ENCODE data around the gene KMT2E.
"Not testable (repeated sequence)": the region's sequence is repeated elsewhere in the genome, so short reads cannot be mapped to it uniquely, and the experiment has no call there.

Gene KMT2E

GRCh38 chr7:105013816-105014692 is at the start of gene KMT2E:
Gene KMT2E (plus strand): TSS chr7:105014205. CDS start chr7:105040953, 26,748 bp downstream.
- DNase-seq (ENCODE audit: low read depth in 2 of 2) = peak; percentile 84 to 88

- no peak for DNase-seq (ENCODE audit: low read depth in 2 of 2)
Observed at GRCh38 chr7:104964626-104965236, 49.3 kb upstream of the KMT2E start.

GRCh38 chr7:104966022-104966421 is 48.0 kb upstream of the KMT2E start:
- no peak for DNase-seq (ENCODE audit: low read depth in 2 of 2)

GRCh38 chr7:104967088-104967487 is 46.9 kb upstream of the KMT2E start:
- DNase-seq (ENCODE audit: low read depth in 2 of 2) = no peak

- no peak for DNase-seq (ENCODE audit: low read depth in 2 of 2)
Observed at GRCh38 chr7:104967595-104967994, 46.4 kb upstream of the KMT2E start.

GRCh38 chr7:104968648-104969047 is 45.4 kb upstream of the KMT2E start:
- DNase-seq (ENCODE audit: low read depth in 2 of 2) = no peak

- DNase-seq (ENCODE audit: low read depth in 2 of 2) = no peak
Observed at GRCh38 chr7:104969183-104969582, 44.8 kb upstream of the KMT2E start.

GRCh38 chr7:104971290-104972071 is 42.5 kb upstream of the KMT2E start:
- DNase-seq (ENCODE audit: low read depth in 2 of 2) = no peak

- DNase-seq (ENCODE audit: low read depth in 2 of 2) = no peak
Observed at GRCh38 chr7:104972500-104972899, 41.5 kb upstream of the KMT2E start.

GRCh38 chr7:104973227-104973626 is 40.8 kb upstream of the KMT2E start:
- DNase-seq (ENCODE audit: low read depth in 2 of 2) = no peak

GRCh38 chr7:104973909-104974415 is 40.0 kb upstream of the KMT2E start:
- no peak for DNase-seq (ENCODE audit: low read depth in 2 of 2)

GRCh38 chr7:104975553-104975952 is 38.5 kb upstream of the KMT2E start:
- DNase-seq (ENCODE audit: low read depth in 2 of 2) = not testable (repeated sequence)

GRCh38 chr7:104976966-104977636 is 36.9 kb upstream of the KMT2E start:
- no peak for DNase-seq (ENCODE audit: low read depth in 2 of 2)

GRCh38 chr7:104978460-104978859 is 35.5 kb upstream of the KMT2E start:
- DNase-seq (ENCODE audit: low read depth in 2 of 2) = no peak

- no peak for DNase-seq (ENCODE audit: low read depth in 2 of 2)
Observed at GRCh38 chr7:104979167-104979841, 34.7 kb upstream of the KMT2E start.

GRCh38 chr7:104980440-104980839 is 33.6 kb upstream of the KMT2E start:
- no peak for DNase-seq (ENCODE audit: low read depth in 2 of 2)

- no peak for DNase-seq (ENCODE audit: low read depth in 2 of 2)
Observed at GRCh38 chr7:104980841-104981671, 32.9 kb upstream of the KMT2E start.

- no peak for DNase-seq (ENCODE audit: low read depth in 2 of 2)
Observed at GRCh38 chr7:104981672-104982037, 32.4 kb upstream of the KMT2E start.

GRCh38 chr7:104982308-104983075 is 31.5 kb upstream of the KMT2E start:
- no peak for DNase-seq (ENCODE audit: low read depth in 2 of 2)
